Measurements from ENCODE around the gene CCR9. TPM values are rescaled to one million over a fixed set of nuclear protein-coding genes. Genes with fewer than 3 reads are reported as not detected.

CCR9 gene, protein sequence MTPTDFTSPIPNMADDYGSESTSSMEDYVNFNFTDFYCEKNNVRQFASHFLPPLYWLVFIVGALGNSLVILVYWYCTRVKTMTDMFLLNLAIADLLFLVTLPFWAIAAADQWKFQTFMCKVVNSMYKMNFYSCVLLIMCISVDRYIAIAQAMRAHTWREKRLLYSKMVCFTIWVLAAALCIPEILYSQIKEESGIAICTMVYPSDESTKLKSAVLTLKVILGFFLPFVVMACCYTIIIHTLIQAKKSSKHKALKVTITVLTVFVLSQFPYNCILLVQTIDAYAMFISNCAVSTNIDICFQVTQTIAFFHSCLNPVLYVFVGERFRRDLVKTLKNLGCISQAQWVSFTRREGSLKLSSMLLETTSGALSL
- not detected in 5 replicates for total RNA-seq (2022; extraction: Qiagen RNA extraction; ENCODE audit: low read depth)

DNA sequence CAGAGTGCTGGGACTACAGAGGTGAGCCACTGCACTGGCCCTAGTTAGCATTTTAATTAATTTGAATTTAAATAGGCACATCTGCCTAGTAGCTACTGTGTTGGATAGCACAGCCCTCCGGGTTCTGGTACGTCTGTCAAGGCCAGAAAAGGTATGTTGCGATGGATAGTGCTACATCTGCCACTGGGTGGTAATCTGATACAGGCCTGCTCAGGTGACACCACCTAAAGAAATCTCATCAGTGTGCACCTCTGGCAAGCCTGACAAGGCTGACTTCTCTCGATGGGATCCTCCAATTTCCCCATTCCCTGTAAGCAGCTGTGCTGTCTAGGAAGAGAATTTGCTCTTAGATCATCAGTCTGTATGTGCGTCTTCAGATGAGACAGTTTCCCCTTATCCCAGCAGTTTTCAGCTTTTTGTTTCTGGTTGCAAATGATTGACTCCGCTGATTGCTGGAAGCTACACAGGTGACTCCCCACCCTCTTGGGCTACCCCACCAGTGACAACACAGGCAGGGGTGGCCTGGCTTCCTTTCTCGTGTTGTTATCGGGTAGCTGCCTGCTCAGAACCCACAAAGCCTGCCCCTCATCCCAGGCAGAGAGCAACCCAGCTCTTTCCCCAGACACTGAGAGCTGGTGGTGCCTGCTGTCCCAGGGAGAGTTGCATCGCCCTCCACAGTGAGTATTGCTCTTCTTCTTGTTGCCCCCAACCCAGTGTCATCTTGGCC, at the start of gene CCR9:
CCR9 (plus strand) TSS at position 565 of the 727 bp plus-strand sequence. CDS start 8,391 bp downstream, outside the sequence.

DNA sequence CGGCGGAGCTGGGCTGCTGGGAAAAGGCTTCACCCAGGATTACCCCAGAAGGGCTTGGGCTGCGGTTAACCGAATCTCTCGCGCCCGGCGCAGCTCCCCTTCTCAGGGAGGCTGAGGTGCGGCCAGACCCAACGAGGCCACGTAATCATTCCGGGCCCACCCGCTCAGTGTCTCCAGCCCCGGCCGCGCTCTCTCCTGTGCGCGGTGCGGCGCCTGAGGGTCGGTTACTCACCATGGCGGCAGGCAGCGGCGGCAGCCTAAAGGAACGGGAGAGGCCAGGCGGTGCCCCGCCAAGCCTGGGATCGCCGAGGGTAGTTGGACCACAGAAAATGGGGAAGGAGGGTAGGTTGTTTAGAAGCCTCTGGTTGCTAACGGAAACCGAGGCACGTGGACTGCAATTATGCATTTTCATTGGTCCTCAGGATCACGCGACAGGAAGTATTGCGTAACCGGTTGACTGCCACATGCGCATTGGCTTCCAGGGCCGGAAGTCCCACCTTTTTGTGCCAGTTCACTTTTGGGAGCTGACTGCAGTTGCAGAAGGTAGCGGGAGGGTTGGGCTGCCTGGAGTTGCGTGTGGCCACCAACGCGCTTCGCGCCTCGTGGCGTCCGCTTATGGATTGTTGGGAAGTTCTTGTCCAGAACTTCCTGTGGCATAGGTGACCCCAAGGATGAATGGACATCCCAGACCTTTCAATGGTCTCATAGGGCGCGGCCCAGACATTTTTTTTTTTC, 44.4 kb upstream of the CCR9 start, which contains the start of gene LZTFL1:
LZTFL1 (minus strand) TSS at position 363 of the 735 bp plus-strand sequence; CDS start at position 235, 128 bp downstream.

DNA sequence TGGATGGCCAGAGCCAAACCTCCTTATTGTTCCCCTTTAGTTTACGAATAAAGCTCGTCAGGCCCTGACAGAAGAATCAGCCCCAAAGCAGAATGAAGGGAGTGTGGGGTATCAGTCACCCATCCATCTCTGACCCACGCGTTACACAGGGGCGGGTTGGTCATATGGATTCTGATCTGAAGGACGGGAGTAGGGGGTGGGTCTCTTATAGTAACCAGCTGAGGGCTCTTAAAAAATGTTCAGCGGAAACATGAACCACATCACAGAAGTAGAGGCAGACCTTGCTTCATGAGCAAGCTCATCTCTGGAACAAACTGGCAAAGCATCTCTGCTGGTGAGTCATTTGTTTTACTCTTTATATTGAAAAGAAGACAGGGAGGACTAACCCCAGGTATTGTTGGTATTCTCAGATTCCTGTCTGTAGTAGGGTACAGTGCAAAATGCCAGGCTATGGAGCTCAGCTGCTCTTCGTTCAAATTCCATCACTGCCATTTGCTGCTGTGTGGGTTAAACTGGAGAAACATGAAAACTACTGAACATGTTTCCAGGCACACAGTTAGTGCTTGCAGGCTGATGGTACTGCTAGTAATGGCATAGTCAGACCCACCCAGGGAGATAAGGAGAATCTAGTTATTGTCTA, 57.0 kb downstream of the CCR9 start, which contains the start of gene CXCR6:
CXCR6 (plus strand) TSS at position 258 of the 640 bp plus-strand sequence. CDS start 3,018 bp downstream, outside the sequence.

Other genes with a start within 250 kb of the CCR9 start
- gene SACM1L, start 197.1 kb upstream of the CCR9 start, total RNA-seq (2022; extraction: Qiagen RNA extraction; ENCODE audit: low read depth): 13.6 to 17.9 TPM (median 16.7 TPM) in 5 replicates
- gene SLC6A20, start 90.0 kb upstream of the CCR9 start, total RNA-seq (2022; extraction: Qiagen RNA extraction; ENCODE audit: low read depth): 0.03 to 0.07 TPM (median 0.04 TPM) in 4 of 5 replicates, not detected in the other
- 12.2 to 17.1 TPM (median 15.1 TPM) in 5 replicates for gene LZTFL1, start 44.4 kb upstream of the CCR9 start, total RNA-seq (2022; extraction: Qiagen RNA extraction; ENCODE audit: low read depth)
- not detected in 5 replicates for gene CXCR6, start 56.9 kb downstream of the CCR9 start, total RNA-seq (2022; extraction: Qiagen RNA extraction; ENCODE audit: low read depth)
- gene FYCO1, start 109.3 kb downstream of the CCR9 start, total RNA-seq (2022; extraction: Qiagen RNA extraction; ENCODE audit: low read depth): 4.0 to 5.4 TPM (median 4.9 TPM) in 5 replicates
- gene XCR1, start 140.9 kb downstream of the CCR9 start, total RNA-seq (2022; extraction: Qiagen RNA extraction; ENCODE audit: low read depth): not detected in 5 replicates